ENCODE results near the gene C1R.
"Not testable (repeated sequence)": the region's sequence is repeated elsewhere in the genome, so short reads cannot be mapped to it uniquely, and the experiment has no call there.

C1R gene

DNA sequence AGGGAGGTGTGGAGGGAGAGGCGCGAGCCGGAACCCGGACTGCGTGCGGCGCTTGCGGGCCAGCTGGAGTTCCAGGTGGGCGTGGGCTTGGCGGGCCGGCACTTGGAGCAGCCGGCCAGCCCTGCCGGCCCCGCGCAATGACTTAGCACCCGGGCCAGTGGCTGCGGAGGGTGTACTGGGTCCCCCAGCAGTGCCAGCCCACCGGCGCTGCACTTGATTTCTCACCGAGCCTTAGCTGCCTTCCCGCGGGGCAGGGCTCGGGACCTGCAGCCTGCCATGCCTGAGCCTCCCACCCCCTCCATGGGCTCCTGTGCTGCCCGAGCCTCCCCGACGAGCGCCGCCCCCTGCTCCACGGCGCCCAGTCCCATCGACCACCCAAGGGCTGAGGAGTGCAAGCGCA is 54.8 kb downstream of the C1R start:
- not testable (repeated sequence) for DNase-seq (ENCODE audit: low read depth in 2 of 2)

DNA sequence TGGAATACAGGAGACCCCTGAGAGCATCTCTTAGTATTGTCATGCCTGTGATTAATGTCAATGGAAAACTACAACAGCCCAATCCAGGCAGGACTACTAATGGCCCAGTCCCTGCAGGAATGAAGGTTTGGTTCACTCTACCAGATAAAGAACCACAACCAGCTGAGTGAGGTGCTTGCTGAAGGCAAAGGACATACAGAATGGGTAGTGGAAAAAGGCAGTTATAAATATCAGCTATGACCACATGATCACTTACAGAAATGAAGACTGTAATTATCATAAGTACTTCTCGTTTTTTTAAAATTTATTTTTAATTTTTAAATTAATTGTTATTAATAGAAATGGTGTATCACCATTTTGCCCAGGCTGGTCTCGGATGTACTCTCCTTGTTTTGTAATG is 56.8 kb downstream of the C1R start:
- DNase-seq (ENCODE audit: low read depth in 2 of 2), result no peak

DNA sequence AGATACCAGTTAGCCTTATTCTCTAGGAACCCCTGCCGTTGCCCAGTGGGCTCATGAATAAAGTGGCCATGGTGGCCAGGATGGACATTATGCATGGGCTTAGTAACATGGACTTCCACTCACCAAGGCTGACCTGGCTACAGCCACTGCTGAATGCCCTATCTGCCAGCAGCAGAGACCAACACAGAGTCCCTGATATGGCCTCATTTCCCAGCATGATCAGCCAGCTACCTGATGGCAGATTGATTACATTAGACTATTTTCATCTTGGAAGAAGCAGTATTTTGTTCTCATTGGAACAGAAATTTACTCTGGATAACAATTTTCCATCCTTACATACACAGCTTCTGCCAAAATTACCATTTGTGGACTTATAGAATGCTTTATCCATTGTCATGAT is 57.8 kb downstream of the C1R start:
- DNase-seq (ENCODE audit: low read depth in 2 of 2), result no peak

DNA sequence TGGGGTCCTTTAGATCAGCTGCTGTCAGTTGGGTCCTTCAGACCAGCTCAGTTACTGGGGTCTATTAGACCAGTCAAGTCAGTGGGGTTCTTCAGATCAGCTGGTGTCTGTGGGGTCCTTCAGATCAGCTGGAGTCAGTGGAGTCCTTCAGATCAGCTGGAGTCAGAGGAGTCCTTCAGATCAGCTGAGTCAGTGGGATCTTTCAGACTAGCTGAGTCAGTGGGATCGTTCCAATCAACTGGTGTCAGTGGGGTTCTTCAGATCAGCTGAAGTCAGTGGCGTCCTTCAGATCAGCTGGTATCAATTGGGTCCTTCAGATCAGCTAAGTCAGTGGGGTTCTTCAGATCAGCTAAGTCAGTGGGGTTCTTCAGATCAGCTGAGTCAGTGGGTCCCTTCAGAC is 59.3 kb downstream of the C1R start:
- no peak for DNase-seq (ENCODE audit: low read depth in 2 of 2)

DNA sequence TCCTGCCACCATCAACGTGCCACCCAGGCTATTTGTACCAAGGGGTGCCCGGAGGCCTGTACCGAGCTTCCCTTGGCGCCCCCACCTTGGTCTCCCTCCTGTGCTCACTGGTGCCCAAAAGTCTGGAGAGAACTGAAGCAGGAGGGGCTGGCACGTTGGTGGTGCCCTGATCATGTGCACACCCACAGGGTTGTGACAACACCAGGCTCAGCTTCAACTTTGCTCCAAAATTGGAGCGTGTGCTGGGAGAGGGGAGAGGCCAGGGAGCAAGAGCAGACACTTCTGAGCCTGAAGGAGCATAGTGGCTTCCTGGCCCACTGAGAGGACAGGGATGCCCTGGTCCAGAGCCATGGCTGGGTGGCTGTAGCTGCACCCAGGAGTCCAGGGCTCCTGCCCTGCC is 60.9 kb downstream of the C1R start:
- no peak for DNase-seq (ENCODE audit: low read depth in 2 of 2)

All from stimulated activated CD8-positive, alpha-beta memory T cell treated with anti-CD3 and anti-CD28 coated beads, Interleukin-2, amount 100 ng/mL, for 1 hour (primary cell).